Measurements from ENCODE around the gene HSPA1B.
"Not testable (repeated sequence)": the region's sequence is repeated elsewhere in the genome, so short reads cannot be mapped to it uniquely, and the experiment has no call there.

The HSPA1B gene

GRCh38 chr6:31797588-31797987, 29.9 kb upstream of the HSPA1B start:
- no peak for DNase-seq (ENCODE audit: low read depth in 3 of 3)

GRCh38 chr6:31799781-31800180, 27.8 kb upstream of the HSPA1B start:
- no peak for DNase-seq (ENCODE audit: low read depth in 3 of 3)

GRCh38 chr6:31801031-31801927, 26.3 kb upstream of the HSPA1B start:
- DNase-seq (ENCODE audit: low read depth in 3 of 3) = not testable (repeated sequence)

- no peak for DNase-seq (ENCODE audit: low read depth in 3 of 3)
These were observed 21.5 kb upstream of the HSPA1B start for GRCh38 chr6:31805939-31806469.

GRCh38 chr6:31806470-31807272, 20.9 kb upstream of the HSPA1B start, which contains the start of gene LSM2:
TSS of gene LSM2 (minus strand) at chr6:31806966. CDS start at chr6:31806757, 209 bp downstream.
- DNase-seq (ENCODE audit: low read depth in 3 of 3) = peak; percentile 93 to 97 (median 95)

GRCh38 chr6:31808599-31808998, 18.9 kb upstream of the HSPA1B start:
- not testable (repeated sequence) for DNase-seq (ENCODE audit: low read depth in 3 of 3)

- DNase-seq (ENCODE audit: low read depth in 3 of 3) = no peak
These were observed 15.9 kb upstream of the HSPA1B start for GRCh38 chr6:31811645-31812044.

- no peak for DNase-seq (ENCODE audit: low read depth in 3 of 3)
These were observed 14.1 kb upstream of the HSPA1B start for GRCh38 chr6:31813465-31813849.

GRCh38 chr6:31814677-31815024, 12.9 kb upstream of the HSPA1B start:
- peak in 2 of 3 experiments; percentile 47 to 49 for DNase-seq (ENCODE audit: low read depth in 3 of 3)

GRCh38 chr6:31815025-31815838, 12.3 kb upstream of the HSPA1B start, which contains the start of the genes HSPA1A and HSPA1L:
TSS of gene HSPA1A (plus strand) at chr6:31815543. CDS start at chr6:31815757, 214 bp downstream.
TSS of gene HSPA1L (minus strand) at chr6:31815283. CDS start at chr6:31811972, 3,311 bp downstream.
- peak in 1 of 3 experiments; percentile 45 for DNase-seq (ENCODE audit: low read depth in 3 of 3)

- DNase-seq (ENCODE audit: low read depth in 3 of 3) = not testable (repeated sequence)
These were observed 10.2 kb upstream of the HSPA1B start for GRCh38 chr6:31817133-31817928.

- DNase-seq (ENCODE audit: low read depth in 3 of 3) = not testable (repeated sequence)
These were observed 9.5 kb upstream of the HSPA1B start for GRCh38 chr6:31817929-31818511.

- DNase-seq (ENCODE audit: low read depth in 3 of 3) = no peak
These were observed 7.7 kb upstream of the HSPA1B start for GRCh38 chr6:31819871-31820299.

- DNase-seq (ENCODE audit: low read depth in 3 of 3) = not testable (repeated sequence)
These were observed 7.1 kb upstream of the HSPA1B start for GRCh38 chr6:31820399-31820798.

GRCh38 chr6:31821301-31822035, 6.1 kb upstream of the HSPA1B start:
- peak in 2 of 3 experiments; percentile 47 to 54 for DNase-seq (ENCODE audit: low read depth in 3 of 3)

GRCh38 chr6:31822036-31822821, 5.3 kb upstream of the HSPA1B start:
- peak in 2 of 3 experiments; percentile 45 for DNase-seq (ENCODE audit: low read depth in 3 of 3)

- DNase-seq (ENCODE audit: low read depth in 3 of 3) = not testable (repeated sequence)
These were observed 3.8 kb upstream of the HSPA1B start for GRCh38 chr6:31823592-31824196.

- no peak for DNase-seq (ENCODE audit: low read depth in 3 of 3)
These were observed 2.0 kb upstream of the HSPA1B start for GRCh38 chr6:31825553-31825952.
